Endothelial cell (in vitro differentiated cells): ENCODE results near the gene PEX5L. TPM values are rescaled to one million over a fixed set of nuclear protein-coding genes. Genes with fewer than 3 reads are reported as not detected.

Source experiments
- DNase-seq: peaks from one replicate; pipeline ENCODE4 v3.0.0; 2021; ENCODE audit warnings: low spot score
- H3K27ac Mint-ChIP-seq: one replicate; pipeline ENCODE4 v1.8.0; 2021; ENCODE audit warnings: mixed read lengths, inconsistent platforms; ENCODE audit not compliant: unreplicated experiment
- H3K27me3 Mint-ChIP-seq: one replicate; pipeline ENCODE4 v1.8.0; 2021; ENCODE audit warnings: mild to moderate bottlenecking, moderate library complexity, mixed read lengths, inconsistent platforms; ENCODE audit not compliant: unreplicated experiment
- H3K36me3 Mint-ChIP-seq: one replicate; pipeline ENCODE4 v1.8.0; 2021; ENCODE audit warnings: mild to moderate bottlenecking, low read depth, mixed read lengths, inconsistent platforms; ENCODE audit not compliant: unreplicated experiment
- H3K4me1 Mint-ChIP-seq: one replicate; pipeline ENCODE4 v1.8.0; 2021; ENCODE audit warnings: mild to moderate bottlenecking, mixed read lengths, inconsistent platforms; ENCODE audit not compliant: unreplicated experiment
- H3K4me3 Mint-ChIP-seq: one replicate; pipeline ENCODE4 v1.8.0; 2021; ENCODE audit warnings: mild to moderate bottlenecking, mixed read lengths, inconsistent platforms; ENCODE audit not compliant: unreplicated experiment
- H3K9me3 Mint-ChIP-seq: one replicate; pipeline ENCODE4 v1.8.0; 2021; ENCODE audit warnings: mixed read lengths, inconsistent platforms; ENCODE audit not compliant: unreplicated experiment
- CTCF ChIP-seq: fragments of 200-600 bp; sonication (generic); IDR thresholded peaks from one replicate; pipeline ENCODE4 v1.5.0; 2021; ENCODE audit warnings: antibody characterized with exemption; ENCODE audit not compliant: unreplicated experiment
- total RNA-seq: library from RNA; stranded (reverse); fragmentation: NEBNext Ultra II Directional; extraction: Animal tissue kit (Norgen Biotek cat#: 25700); gene quantifications from one replicate; pipeline ENCODE4 v1.2.1, GENCODE V29; 2021; ENCODE audit not compliant: unreplicated experiment

PEX5L gene
- total RNA-seq, 1 donor from 2014 or later = 5.2 TPM

- no peaks in the 10 kb centered on the region for H3K27me3 Mint-ChIP-seq
- no peak overlapping the region for H3K27ac Mint-ChIP-seq
- no peaks in the 10 kb centered on the region for H3K36me3 Mint-ChIP-seq
- peaks cover 5% of the 10 kb centered on the region for H3K4me1 Mint-ChIP-seq
- H3K9me3 Mint-ChIP-seq = no peaks in the 10 kb centered on the region
- DNase-seq = no peak
- no peak for TF ChIP-seq CTCF
- H3K4me3 Mint-ChIP-seq = no peak overlapping the region
Measured at GRCh38 chr3:179885950-179886349, 150.8 kb downstream of the PEX5L start.

- H3K4me3 Mint-ChIP-seq = no peak overlapping the region
- DNase-seq = no peak
Measured at GRCh38 chr3:179884136-179884535, 152.6 kb downstream of the PEX5L start.

DNA sequence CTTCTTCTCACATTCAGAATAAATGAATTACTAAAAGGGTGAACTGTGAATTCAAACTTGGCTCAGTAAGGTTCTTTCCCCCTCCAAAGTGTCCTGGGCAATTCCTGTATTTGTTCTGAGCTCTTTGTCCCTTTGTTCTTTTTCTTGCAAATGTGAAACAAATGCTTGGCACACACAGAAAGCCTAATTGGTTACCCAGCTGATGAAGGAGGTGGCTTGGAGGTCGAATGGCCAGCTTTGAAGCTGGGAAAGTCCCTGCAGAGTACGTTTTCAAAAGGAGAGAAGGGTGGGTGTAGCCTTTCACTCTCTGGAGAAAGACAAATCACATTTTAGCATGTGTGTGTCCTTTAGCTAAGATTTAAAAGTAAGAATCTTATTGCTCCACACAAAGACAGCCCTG is 154.4 kb downstream of the PEX5L start:
- no peak for TF ChIP-seq CTCF
- peaks cover 3% of the 10 kb centered on the region for H3K27me3 Mint-ChIP-seq
- H3K36me3 Mint-ChIP-seq = no peaks in the 10 kb centered on the region
- no peaks in the 10 kb centered on the region for H3K9me3 Mint-ChIP-seq
- no peak overlapping the region for H3K27ac Mint-ChIP-seq
- H3K4me1 Mint-ChIP-seq = peaks cover 5% of the 10 kb centered on the region
- H3K4me3 Mint-ChIP-seq = no peak overlapping the region
- no peak for DNase-seq

More at GRCh38 chr3:179884136-179884535, 152.6 kb downstream of the PEX5L start:
- no peak for TF ChIP-seq CTCF
- Mint-ChIP-seq H3K36me3 (no peaks in the 10 kb centered on the region), H3K9me3 (no peaks in the 10 kb centered on the region), H3K4me1 (peaks cover 5% of the 10 kb centered on the region), H3K27me3 (no peaks in the 10 kb centered on the region), H3K27ac (no peak overlapping the region)

DNA sequence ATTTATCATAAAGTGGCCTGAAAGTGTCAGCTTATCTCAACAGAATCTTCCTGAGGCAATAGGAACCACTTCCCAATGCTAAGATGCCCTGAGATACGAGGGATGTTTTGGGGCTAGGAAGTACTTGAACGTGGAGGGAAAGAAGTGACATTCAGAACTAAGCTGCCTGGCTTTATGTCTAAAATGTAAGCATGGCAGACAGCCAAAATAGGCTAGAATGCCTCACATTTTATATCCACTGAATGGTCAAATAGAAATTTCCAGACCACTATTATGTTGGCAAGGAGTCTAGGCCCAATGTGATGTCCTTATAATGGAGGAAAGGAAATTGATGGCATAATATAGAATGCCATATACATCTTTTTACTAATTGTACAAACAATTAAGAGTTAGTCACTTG is 154.9 kb downstream of the PEX5L start:
- TF ChIP-seq CTCF = no peak
- H3K27me3 Mint-ChIP-seq = peaks cover 3% of the 10 kb centered on the region
- H3K27ac Mint-ChIP-seq = no peak overlapping the region
- H3K4me3 Mint-ChIP-seq = no peak overlapping the region
- no peaks in the 10 kb centered on the region for H3K36me3 Mint-ChIP-seq
- no peaks in the 10 kb centered on the region for H3K9me3 Mint-ChIP-seq
- DNase-seq = no peak
- peaks cover 5% of the 10 kb centered on the region for H3K4me1 Mint-ChIP-seq

- Mint-ChIP-seq H3K27me3 (peaks cover 3% of the 10 kb centered on the region), H3K4me1 (peaks cover 5% of the 10 kb centered on the region), H3K9me3 (no peaks in the 10 kb centered on the region), H3K4me3 (no peak overlapping the region), H3K27ac (no peak overlapping the region), H3K36me3 (no peaks in the 10 kb centered on the region)
- no peak for TF ChIP-seq CTCF
- no peak for DNase-seq
Measured at GRCh38 chr3:179880868-179881267, 155.9 kb downstream of the PEX5L start.
